Measurements from ENCODE around the gene BCL3. TPM values are rescaled to one million over a fixed set of nuclear protein-coding genes. Genes with fewer than 3 reads are reported as not detected.

The BCL3 gene
- total RNA-seq, 1 experiment from 2014 or later, result 37.9 TPM

GRCh38 chr19:44725251-44725650 is 23.3 kb upstream of the BCL3 start (continued):
- TF ChIP-seq, protein P1, sequence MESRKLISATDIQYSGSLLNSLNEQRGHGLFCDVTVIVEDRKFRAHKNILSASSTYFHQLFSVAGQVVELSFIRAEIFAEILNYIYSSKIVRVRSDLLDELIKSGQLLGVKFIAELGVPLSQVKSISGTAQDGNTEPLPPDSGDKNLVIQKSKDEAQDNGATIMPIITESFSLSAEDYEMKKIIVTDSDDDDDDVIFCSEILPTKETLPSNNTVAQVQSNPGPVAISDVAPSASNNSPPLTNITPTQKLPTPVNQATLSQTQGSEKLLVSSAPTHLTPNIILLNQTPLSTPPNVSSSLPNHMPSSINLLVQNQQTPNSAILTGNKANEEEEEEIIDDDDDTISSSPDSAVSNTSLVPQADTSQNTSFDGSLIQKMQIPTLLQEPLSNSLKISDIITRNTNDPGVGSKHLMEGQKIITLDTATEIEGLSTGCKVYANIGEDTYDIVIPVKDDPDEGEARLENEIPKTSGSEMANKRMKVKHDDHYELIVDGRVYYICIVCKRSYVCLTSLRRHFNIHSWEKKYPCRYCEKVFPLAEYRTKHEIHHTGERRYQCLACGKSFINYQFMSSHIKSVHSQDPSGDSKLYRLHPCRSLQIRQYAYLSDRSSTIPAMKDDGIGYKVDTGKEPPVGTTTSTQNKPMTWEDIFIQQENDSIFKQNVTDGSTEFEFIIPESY (IDR thresholded peaks at IDR 0.05; ENCODE audit: extremely low read depth, insufficient replicate concordance, low read length), result no peak
- TF ChIP-seq ZNF274 (IDR thresholded peaks at IDR 0.05; ENCODE audit: low read depth, low read length), result no peak

- ChIA-PET CTCF (interaction anchor here (1.3 to 6.1 kb wide), 2 partner anchors 28 to 47 kb away, joined by 4 to 219 read pairs; no protein-coding TSS in a partner anchor), RAD21 (ENCODE audit: low non-redundant PET in 1 of 2, low total read pairs in 2 of 2, uncharacterized antibody in 2 of 2, unreplicated experiment in 2 of 2) (interaction anchor here (0.6 to 4.6 kb wide), 6 partner anchors 16 to 59 kb away, joined by 3 to 75 read pairs (median 6); no protein-coding TSS in a partner anchor), POLR2A (interaction anchor here (0.6 to 3.5 kb wide), 2 partner anchors 40 to 46 kb away, joined by 4 to 17 read pairs; no protein-coding TSS in a partner anchor)
- DNase-seq (ENCODE audit: low read depth, low spot score) (no peak), ATAC-seq (no peak)
- H3K79me2 ChIP-seq (ENCODE audit: insufficient read depth, low read length), result no peaks in the 10 kb centered on the region
- peak overlapping the region in 1 of 2 experiments; percentile 38; a peak in 1 of 4 replicates for H3K4me3 ChIP-seq (replicated peaks in 1 of 2; ENCODE audit: low read depth in 1 of 2, low read length in 2 of 2)
- peak overlapping the region; percentile 77 for H2AFZ ChIP-seq (ENCODE audit: low read depth, low read length, poor library complexity, severe bottlenecking)
- peak overlapping the region; percentile 79 for H3K4me2 ChIP-seq (ENCODE audit: low read length)
- H3K27me3 ChIP-seq (ENCODE audit: insufficient read depth, low read length), result no peaks in the 10 kb centered on the region
- intact Hi-C loops (cut with micrococcal nuclease), result no loop called here
- no peaks in the 10 kb centered on the region for H3K9me3 ChIP-seq (ENCODE audit: control insufficient read depth in 1 of 2, insufficient read depth in 1 of 2, low read depth in 1 of 2, low read length in 2 of 2)
- H3K36me3 ChIP-seq (ENCODE audit: control insufficient read depth in 1 of 2, insufficient read depth in 2 of 2, low read length in 2 of 2), result no peaks in the 10 kb centered on the region
- H3K9ac ChIP-seq (ENCODE audit: low read length), result peak overlapping the region; percentile 41; the same call in 1 of the 2 replicates
- H3K4me1 ChIP-seq (ENCODE audit: control insufficient read depth in 1 of 2, insufficient read depth in 2 of 2, low read length in 2 of 2), result peaks cover 26 to 45% of the 10 kb centered on the region in 2 experiments
- no peaks in the 10 kb centered on the region for H4K20me1 ChIP-seq (ENCODE audit: insufficient read depth)
- no peaks in the 10 kb centered on the region for H3K9me2 ChIP-seq (ENCODE audit: insufficient read depth)
- TF ChIP-seq, protein P1 (IDR thresholded peaks at IDR 0.05; ENCODE audit: extremely low read depth, insufficient replicate concordance, low read length), result no peak
- H3K27ac ChIP-seq (ENCODE audit: low read depth, low read length), result peak overlapping the region; percentile 42; the same call in 1 of the 2 replicates
- BruUV-seq (replicated peaks), result no TSS peak
Measured at GRCh38 chr19:44725684-44726083, 22.8 kb upstream of the BCL3 start.
